Measurements from ENCODE around the gene KIRREL3.

KIRREL3 gene

GRCh38 chr11:126585774-126586491 lies 414.6 kb downstream of the KIRREL3 start:
- H3K36me3 ChIP-seq (ENCODE audit: insufficient read depth), result no peaks in the 10 kb centered on the region
- no peak for TF ChIP-seq CTCF (conservative IDR thresholded peaks at IDR 0.05; ENCODE audit: low read depth, low read length)
- H3K9ac ChIP-seq, result no peak overlapping the region
- H3K4me1 ChIP-seq (ENCODE audit: low read depth, poor library complexity, severe bottlenecking), result peaks cover 6% of the 10 kb centered on the region
- H3K4me3 ChIP-seq (IDR thresholded peaks at IDR 0.05; ENCODE audit: insufficient read depth, low read depth, low read length), result no peak overlapping the region
- H2AFZ ChIP-seq (ENCODE audit: low read depth), result no peak overlapping the region
- H3K27me3 ChIP-seq (ENCODE audit: insufficient read depth, low read depth), result no peaks in the 10 kb centered on the region
- H3K27ac ChIP-seq, result no peak overlapping the region
- no peak overlapping the region for H3K4me2 ChIP-seq
- no peaks in the 10 kb centered on the region for H4K20me1 ChIP-seq (ENCODE audit: insufficient read depth)
- H3K79me2 ChIP-seq (ENCODE audit: insufficient read depth, low read depth), result no peaks in the 10 kb centered on the region

- no peak overlapping the region for H3K4me2 ChIP-seq
- H3K27ac ChIP-seq, result no peak overlapping the region
- H3K4me1 ChIP-seq (ENCODE audit: low read depth, poor library complexity, severe bottlenecking), result peaks cover 11% of the 10 kb centered on the region
- H4K20me1 ChIP-seq (ENCODE audit: insufficient read depth), result no peaks in the 10 kb centered on the region
- no peak overlapping the region for H3K9ac ChIP-seq
- H3K79me2 ChIP-seq (ENCODE audit: insufficient read depth, low read depth), result no peaks in the 10 kb centered on the region
- H3K27me3 ChIP-seq (ENCODE audit: insufficient read depth, low read depth), result no peaks in the 10 kb centered on the region
- H3K36me3 ChIP-seq (ENCODE audit: insufficient read depth), result no peaks in the 10 kb centered on the region
- H2AFZ ChIP-seq (ENCODE audit: low read depth), result no peak overlapping the region
- H3K4me3 ChIP-seq (IDR thresholded peaks at IDR 0.05; ENCODE audit: insufficient read depth, low read depth, low read length), result no peak overlapping the region
- no peak for TF ChIP-seq CTCF (conservative IDR thresholded peaks at IDR 0.05; ENCODE audit: low read depth, low read length)
Measured at GRCh38 chr11:126585388-126585773, 415.2 kb downstream of the KIRREL3 start.

GRCh38 chr11:126583594-126584427 lies 416.8 kb downstream of the KIRREL3 start:
- Histone ChIP-seq H3K27ac (no peak overlapping the region), H4K20me1 (ENCODE audit: insufficient read depth) (no peaks in the 10 kb centered on the region), H3K9ac (no peak overlapping the region), H2AFZ (ENCODE audit: low read depth) (no peak overlapping the region), H3K4me3 (IDR thresholded peaks at IDR 0.05; ENCODE audit: insufficient read depth, low read depth, low read length) (no peak overlapping the region), H3K36me3 (ENCODE audit: insufficient read depth) (no peaks in the 10 kb centered on the region), H3K4me2 (no peak overlapping the region), H3K4me1 (ENCODE audit: low read depth, poor library complexity, severe bottlenecking) (peaks cover 21% of the 10 kb centered on the region), H3K79me2 (ENCODE audit: insufficient read depth, low read depth) (no peaks in the 10 kb centered on the region), H3K27me3 (ENCODE audit: insufficient read depth, low read depth) (no peaks in the 10 kb centered on the region)
- TF ChIP-seq CTCF (conservative IDR thresholded peaks at IDR 0.05; ENCODE audit: low read depth, low read length), result no peak

DNA sequence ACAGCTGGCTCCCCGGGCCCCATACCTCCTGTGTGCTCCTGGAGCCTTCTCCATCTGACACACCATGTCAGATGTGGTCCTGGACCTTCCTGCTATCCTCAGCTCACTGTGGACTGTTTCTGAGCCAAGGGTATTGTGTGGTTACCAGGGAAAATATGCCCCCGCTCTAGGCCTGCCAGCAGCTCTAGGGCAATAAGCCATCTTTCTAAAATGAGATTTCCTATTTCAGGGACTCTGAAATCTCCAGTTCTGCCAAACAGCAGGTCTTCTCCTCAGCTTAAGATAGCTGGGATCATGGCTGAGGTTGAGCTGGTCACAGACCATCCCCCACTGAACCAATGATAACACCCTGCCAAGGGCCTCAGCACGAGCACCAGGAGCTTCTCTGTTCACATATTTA lies 417.5 kb downstream of the KIRREL3 start:
- Histone ChIP-seq H3K27me3 (ENCODE audit: insufficient read depth, low read depth) (no peaks in the 10 kb centered on the region), H3K9ac (no peak overlapping the region), H4K20me1 (ENCODE audit: insufficient read depth) (no peaks in the 10 kb centered on the region), H3K79me2 (ENCODE audit: insufficient read depth, low read depth) (no peaks in the 10 kb centered on the region), H3K4me3 (IDR thresholded peaks at IDR 0.05; ENCODE audit: insufficient read depth, low read depth, low read length) (no peak overlapping the region), H3K27ac (no peak overlapping the region), H3K4me2 (no peak overlapping the region), H3K4me1 (ENCODE audit: low read depth, poor library complexity, severe bottlenecking) (peaks cover 24% of the 10 kb centered on the region), H2AFZ (ENCODE audit: low read depth) (no peak overlapping the region), H3K36me3 (ENCODE audit: insufficient read depth) (no peaks in the 10 kb centered on the region)
- no peak for TF ChIP-seq CTCF (conservative IDR thresholded peaks at IDR 0.05; ENCODE audit: low read depth, low read length)
